ENCODE results near the gene MAGEB17. TPM values are rescaled to one million over a fixed set of nuclear protein-coding genes. Genes with fewer than 3 reads are reported as not detected.

Gene MAGEB17
- total RNA-seq, 6 donors from 2014 or later = not detected

DNA sequence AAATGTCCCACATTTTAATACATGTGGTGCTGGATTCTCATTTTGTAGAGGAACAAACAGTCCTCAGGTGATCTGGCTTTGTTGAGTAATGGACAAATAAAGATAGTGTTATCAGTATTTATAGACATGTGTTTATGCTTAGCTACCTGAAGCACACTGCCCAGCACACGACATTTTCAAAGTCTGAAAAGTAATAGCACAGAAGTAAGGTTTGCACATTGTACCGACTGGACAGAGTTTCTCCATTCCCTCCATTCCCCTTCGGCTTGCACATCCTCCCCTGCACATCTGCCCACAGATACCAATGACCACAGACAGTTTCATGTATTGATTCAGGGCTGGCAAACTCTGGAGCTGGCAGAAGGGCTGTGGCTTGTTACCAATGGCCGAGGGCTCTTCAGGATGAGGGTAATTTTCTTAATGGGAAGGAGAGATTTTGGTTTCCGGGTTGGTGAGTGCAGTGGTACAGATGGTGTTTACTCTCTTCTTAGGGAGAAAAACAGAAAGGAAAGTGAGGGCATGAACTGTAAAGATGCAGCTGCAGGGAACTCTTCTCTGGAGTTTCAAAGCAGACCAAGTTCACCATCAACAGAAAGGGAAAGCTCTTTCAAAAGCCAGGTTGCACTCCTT is 41.6 kb upstream of the MAGEB17 start:
- Histone ChIP-seq H3K4me3 (no peak overlapping the region), H3K27ac (no peak overlapping the region), H3K36me3 (no peaks in the 10 kb centered on the region), H3K27me3 (no peaks in the 10 kb centered on the region), H3K4me1 (no peaks in the 10 kb centered on the region), H3K9me3 (no peaks in the 10 kb centered on the region)
- 60 to 62% methylated on average over 5 of the region's 5 CpGs for WGBS, 2 donors
- DNase-seq (no peak), ATAC-seq (ENCODE audit: low FRiP score in 2 of 2) (no peak)
- no peak for TF ChIP-seq POLR2AphosphoS5 (IDR thresholded peaks at IDR 0.05)
- TF ChIP-seq EP300 (IDR thresholded peaks at IDR 0.05) = no peak
- TF ChIP-seq, protein P1, sequence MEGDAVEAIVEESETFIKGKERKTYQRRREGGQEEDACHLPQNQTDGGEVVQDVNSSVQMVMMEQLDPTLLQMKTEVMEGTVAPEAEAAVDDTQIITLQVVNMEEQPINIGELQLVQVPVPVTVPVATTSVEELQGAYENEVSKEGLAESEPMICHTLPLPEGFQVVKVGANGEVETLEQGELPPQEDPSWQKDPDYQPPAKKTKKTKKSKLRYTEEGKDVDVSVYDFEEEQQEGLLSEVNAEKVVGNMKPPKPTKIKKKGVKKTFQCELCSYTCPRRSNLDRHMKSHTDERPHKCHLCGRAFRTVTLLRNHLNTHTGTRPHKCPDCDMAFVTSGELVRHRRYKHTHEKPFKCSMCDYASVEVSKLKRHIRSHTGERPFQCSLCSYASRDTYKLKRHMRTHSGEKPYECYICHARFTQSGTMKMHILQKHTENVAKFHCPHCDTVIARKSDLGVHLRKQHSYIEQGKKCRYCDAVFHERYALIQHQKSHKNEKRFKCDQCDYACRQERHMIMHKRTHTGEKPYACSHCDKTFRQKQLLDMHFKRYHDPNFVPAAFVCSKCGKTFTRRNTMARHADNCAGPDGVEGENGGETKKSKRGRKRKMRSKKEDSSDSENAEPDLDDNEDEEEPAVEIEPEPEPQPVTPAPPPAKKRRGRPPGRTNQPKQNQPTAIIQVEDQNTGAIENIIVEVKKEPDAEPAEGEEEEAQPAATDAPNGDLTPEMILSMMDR (IDR thresholded peaks at IDR 0.05) = no peak
- TF ChIP-seq POLR2A (IDR thresholded peaks at IDR 0.05) = no peak

GRCh38 chrX:16130707-16131106 is 36.6 kb upstream of the MAGEB17 start:
- no peaks in the 10 kb centered on the region for H3K4me1 ChIP-seq
- no peaks in the 10 kb centered on the region for H3K36me3 ChIP-seq
- TF ChIP-seq POLR2A (IDR thresholded peaks at IDR 0.05) = no peak
- TF ChIP-seq, protein P1 (IDR thresholded peaks at IDR 0.05) = no peak
- TF ChIP-seq EP300 (IDR thresholded peaks at IDR 0.05) = no peak
- TF ChIP-seq POLR2AphosphoS5 (IDR thresholded peaks at IDR 0.05) = no peak
- H3K27me3 ChIP-seq = no peaks in the 10 kb centered on the region
- DNase-seq (no peak), ATAC-seq (ENCODE audit: low FRiP score in 2 of 2) (no peak)
- 57% methylated on average over 2 of the region's 2 CpGs; no CpG with 5 or more reads in 1 of the 2 donors for WGBS, 2 donors
- H3K4me3 ChIP-seq = no peak overlapping the region
- H3K9me3 ChIP-seq = no peaks in the 10 kb centered on the region
- no peak overlapping the region for H3K27ac ChIP-seq

GRCh38 chrX:16134936-16135335 is 32.3 kb upstream of the MAGEB17 start:
- Histone ChIP-seq H3K27me3 (no peaks in the 10 kb centered on the region), H3K9me3 (no peaks in the 10 kb centered on the region), H3K4me1 (no peaks in the 10 kb centered on the region), H3K36me3 (no peaks in the 10 kb centered on the region), H3K4me3 (no peak overlapping the region), H3K27ac (no peak overlapping the region)
- no peak for DNase-seq
- WGBS, 2 donors = 76 to 86% methylated on average over 1 of the region's 1 CpG
- TF ChIP-seq EP300 (IDR thresholded peaks at IDR 0.05) (no peak), POLR2A (IDR thresholded peaks at IDR 0.05) (no peak), POLR2AphosphoS5 (IDR thresholded peaks at IDR 0.05) (no peak)
- TF ChIP-seq, protein P1 (IDR thresholded peaks at IDR 0.05) = no peak
- ATAC-seq (ENCODE audit: low FRiP score in 2 of 2) = no peak

- WGBS, 2 donors = 69% methylated on average over 2 of the region's 2 CpGs
- Histone ChIP-seq H3K27me3 (no peaks in the 10 kb centered on the region), H3K4me1 (no peaks in the 10 kb centered on the region), H3K4me3 (no peak overlapping the region), H3K9me3 (no peaks in the 10 kb centered on the region), H3K27ac (no peak overlapping the region), H3K36me3 (no peaks in the 10 kb centered on the region)
- TF ChIP-seq EP300 (IDR thresholded peaks at IDR 0.05) = no peak
- TF ChIP-seq POLR2AphosphoS5 (IDR thresholded peaks at IDR 0.05) = no peak
- TF ChIP-seq, protein P1 (IDR thresholded peaks at IDR 0.05) = no peak
- no peak for TF ChIP-seq POLR2A (IDR thresholded peaks at IDR 0.05)
- ATAC-seq (ENCODE audit: low FRiP score in 2 of 2) = no peak
- DNase-seq = no peak
These were observed 31.2 kb upstream of the MAGEB17 start for GRCh38 chrX:16136080-16136479.
